MCF 10A (cell line): ENCODE measurements around the gene TEPSIN. TPM values are rescaled to one million over a fixed set of nuclear protein-coding genes. Genes with fewer than 3 reads are reported as not detected.

Experiments
- BruUV-seq: library from RNA; stranded (reverse); fragments of 400-500 nt; replicated peaks from 2 replicates; lab custom pipeline; 2021; lab: Mats Ljungman, UMichigan
- CTCF ChIA-PET: fragments of 300-600 bp; sonication (Branson Sonifier 250); formaldehyde crosslinking; extraction: SDS; loops from one replicate; lab custom pipeline; 2021; ENCODE audit warnings: antibody characterized with exemption, inconsistent platforms; lab: Yijun Ruan, JAX
- POLR2A ChIA-PET: fragments of 300-600, 350-650 bp; sonication (Branson Sonifier 250); formaldehyde crosslinking; extraction: SDS; loops from one replicate; lab custom pipeline; 2020; ENCODE audit warnings: antibody characterized with exemption, inconsistent platforms; lab: Yijun Ruan, JAX
- DNase-seq: peaks from one replicate; pipeline ENCODE4 v3.0.0-alpha.2; 2018; ENCODE audit not compliant: unreplicated experiment
- H3K27ac Mint-ChIP-seq: one replicate; pipeline ENCODE4 v1.8.0; 2022; ENCODE audit warnings: mild to moderate bottlenecking, low read depth, mixed read lengths; ENCODE audit not compliant: unreplicated experiment
- H3K27me3 Mint-ChIP-seq: one replicate; pipeline ENCODE4 v1.8.0; 2022; ENCODE audit warnings: mixed read lengths; ENCODE audit not compliant: insufficient read depth, unreplicated experiment
- H3K36me3 Mint-ChIP-seq: one replicate; pipeline ENCODE4 v1.8.0; 2022; ENCODE audit warnings: mild to moderate bottlenecking, moderate library complexity, mixed read lengths; ENCODE audit not compliant: insufficient read depth, unreplicated experiment
- H3K4me1 Mint-ChIP-seq: one replicate; pipeline ENCODE4 v1.8.0; 2022; ENCODE audit warnings: mixed read lengths; ENCODE audit not compliant: insufficient read depth, unreplicated experiment
- H3K4me3 Mint-ChIP-seq: one replicate; pipeline ENCODE4 v1.8.0; 2022; ENCODE audit warnings: mild to moderate bottlenecking, moderate library complexity, mixed read lengths; ENCODE audit not compliant: unreplicated experiment
- H3K9me3 Mint-ChIP-seq: one replicate; pipeline ENCODE4 v1.8.0; 2022; ENCODE audit warnings: mixed read lengths; ENCODE audit not compliant: unreplicated experiment
- CTCF ChIP-seq: fragments of 200-600 bp; IDR thresholded peaks from one replicate; pipeline ENCODE4 v1.8.0; 2022; ENCODE audit warnings: antibody characterized with exemption, mild to moderate bottlenecking; ENCODE audit not compliant: unreplicated experiment
- intact Hi-C: fragments of 100-400 bp; cut with micrococcal nuclease; formaldehyde crosslinking; loops from 2 replicates; pipeline ENCODE4 v1.14.1; 2022
- total RNA-seq: library from RNA; stranded (reverse); gene quantifications from 2 replicates; pipeline ENCODE4 v1.2.3, GENCODE V29; 2022

Gene TEPSIN
- total RNA-seq, 1 experiment from 2014 or later, result 27.4 TPM

DNA sequence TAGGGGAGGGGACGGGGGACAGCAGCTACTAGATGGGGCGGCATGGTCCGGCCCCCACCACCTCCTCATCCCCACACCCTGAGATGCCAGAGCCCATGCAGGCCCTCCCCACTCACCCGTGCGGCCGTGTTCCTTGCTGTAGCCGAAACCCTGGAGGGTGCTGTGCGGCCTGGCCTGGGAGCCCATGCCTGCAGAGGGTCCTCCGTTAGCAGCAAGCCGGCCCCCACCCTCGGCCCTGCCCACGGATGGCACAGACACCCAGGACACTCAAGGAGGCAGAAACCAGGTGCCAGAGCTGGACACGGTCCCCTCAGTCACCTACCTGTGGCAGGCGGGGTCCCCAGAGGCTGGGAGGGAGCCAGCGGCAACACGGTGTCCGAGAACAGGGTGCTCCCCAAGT lies 5.5 kb downstream of the TEPSIN start:
- no peak overlapping the region for H3K4me3 Mint-ChIP-seq
- TF ChIP-seq CTCF, result no peak
- peaks cover 12% of the 10 kb centered on the region for H3K4me1 Mint-ChIP-seq
- H3K9me3 Mint-ChIP-seq, result no peaks in the 10 kb centered on the region
- ChIA-PET POLR2A (no interaction called here), CTCF (interaction anchor here (1.2 kb wide), 1 partner anchor 32 kb away, joined by 6 read pairs; no protein-coding TSS in a partner anchor)
- H3K27me3 Mint-ChIP-seq, result no peaks in the 10 kb centered on the region
- H3K36me3 Mint-ChIP-seq, result peaks cover 13% of the 10 kb centered on the region
- H3K27ac Mint-ChIP-seq, result no peak overlapping the region
- no peak for DNase-seq
- no TSS peak for BruUV-seq
- intact Hi-C loops, result no loop called here

DNA sequence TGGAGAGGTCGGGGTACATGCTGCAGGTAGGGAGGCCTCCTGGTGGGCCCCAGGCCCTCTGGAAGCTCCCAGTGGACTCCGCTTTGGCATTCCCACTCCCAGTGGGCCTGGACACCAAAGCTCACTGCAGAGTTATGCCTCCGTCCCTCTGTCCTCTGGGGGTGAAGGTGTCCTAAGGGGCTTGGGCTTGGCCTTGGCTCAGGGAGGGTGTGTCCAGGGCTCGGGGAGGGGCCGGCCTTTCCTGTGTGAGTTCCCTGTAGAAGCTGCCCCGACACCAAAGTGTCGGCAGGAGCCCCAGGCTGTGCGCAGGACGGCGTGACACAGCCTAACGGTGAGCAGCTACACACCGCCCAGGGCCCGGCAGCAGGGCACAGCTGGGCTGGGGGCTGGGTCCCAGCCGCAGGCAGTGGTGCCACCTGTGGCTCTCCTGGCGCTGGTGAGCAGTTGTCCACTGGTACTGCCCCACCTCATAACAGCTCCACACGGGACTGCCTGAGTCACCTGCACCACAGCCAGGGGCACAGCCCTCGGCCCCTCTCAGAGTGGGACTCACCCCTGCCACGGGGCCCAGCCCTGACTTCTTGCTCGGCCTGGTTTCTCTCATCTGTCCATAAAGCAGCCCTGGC lies 6.1 kb downstream of the TEPSIN start:
- POLR2A ChIA-PET, result no interaction called here
- BruUV-seq, result no TSS peak
- Mint-ChIP-seq H3K4me1 (peaks cover 12% of the 10 kb centered on the region), H3K4me3 (no peak overlapping the region), H3K27me3 (no peaks in the 10 kb centered on the region), H3K9me3 (peaks cover 2% of the 10 kb centered on the region), H3K27ac (no peak overlapping the region), H3K36me3 (peaks cover 13% of the 10 kb centered on the region)
- CTCF ChIA-PET, result interaction anchor here (0.6 to 1.2 kb wide), 2 partner anchors 32 to 661 kb away, joined by 5 to 6 read pairs; no protein-coding TSS in a partner anchor
- intact Hi-C loops, result no loop called here
- DNase-seq, result no peak
- no peak for TF ChIP-seq CTCF

- no peak overlapping the region for H3K27ac Mint-ChIP-seq
- H3K36me3 Mint-ChIP-seq, result peaks cover 13% of the 10 kb centered on the region
- ChIA-PET POLR2A (no interaction called here), CTCF (interaction anchor here (0.6 to 1.2 kb wide), 3 partner anchors 31 to 660 kb away, joined by 5 to 6 read pairs (median 5); no protein-coding TSS in a partner anchor)
- no peak overlapping the region for H3K4me3 Mint-ChIP-seq
- TF ChIP-seq CTCF, result no peak
- intact Hi-C loops, result no loop called here
- H3K4me1 Mint-ChIP-seq, result peaks cover 6% of the 10 kb centered on the region
- peaks cover 7% of the 10 kb centered on the region for H3K9me3 Mint-ChIP-seq
- H3K27me3 Mint-ChIP-seq, result no peaks in the 10 kb centered on the region
- no peak for DNase-seq
- BruUV-seq, result no TSS peak
Measured at GRCh38 chr17:81231766-81232581, 6.9 kb downstream of the TEPSIN start.

DNA sequence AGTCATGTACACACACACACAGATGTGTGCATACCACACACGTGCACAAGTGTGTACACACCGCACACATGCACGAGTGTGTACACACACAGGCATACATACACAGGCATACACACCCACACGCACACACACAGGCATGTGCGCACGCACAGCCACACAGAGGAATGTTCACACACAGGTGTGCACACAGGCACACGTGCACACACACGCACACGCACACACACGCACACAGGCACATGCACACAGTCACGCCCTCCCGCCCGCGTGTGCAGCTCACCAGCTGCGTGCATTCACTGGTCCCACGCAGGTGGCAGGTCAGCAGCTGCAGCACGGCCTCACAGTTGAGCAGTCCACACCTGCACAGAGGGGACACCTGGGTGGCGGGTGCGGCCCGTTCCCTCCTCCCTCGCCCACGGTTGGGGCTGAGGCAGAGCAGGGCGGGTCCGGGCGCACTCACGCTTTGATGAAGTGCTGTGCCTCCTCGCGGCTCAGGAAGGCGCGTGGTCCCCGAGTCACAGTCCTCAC lies 7.7 kb downstream of the TEPSIN start:
- ChIA-PET POLR2A (no interaction called here), CTCF (interaction anchor here (0.6 kb wide), 1 partner anchor 442 kb away, joined by 5 read pairs; no protein-coding TSS in a partner anchor)
- Mint-ChIP-seq H3K27ac (no peak overlapping the region), H3K4me1 (peaks cover 6% of the 10 kb centered on the region), H3K27me3 (no peaks in the 10 kb centered on the region), H3K4me3 (no peak overlapping the region), H3K9me3 (peaks cover 7% of the 10 kb centered on the region), H3K36me3 (peaks cover 13% of the 10 kb centered on the region)
- intact Hi-C loops, result no loop called here
- no TSS peak for BruUV-seq
- no peak for DNase-seq
- TF ChIP-seq CTCF, result no peak
